22Rv1 (cell line): ENCODE results near the gene ABCA13.

Experiments
- H3K27ac ChIP-seq: fragments of 450-650 bp; 2 replicates; pipeline ENCODE4 v1.5.1; 2017
- CTCF ChIP-seq: fragments of 450-650 bp; IDR thresholded peaks from 2 replicates; pipeline ENCODE4 v1.5.1; 2017; ENCODE audit warnings: mild to moderate bottlenecking
- ZFX ChIP-seq: fragments of 450-650 bp; IDR thresholded peaks from 2 replicates; pipeline ENCODE4 v1.6.1; 2017; ENCODE audit warnings: antibody characterized with exemption, borderline replicate concordance

Gene ABCA13

GRCh38 chr7:48594349-48594748 lies 423.1 kb downstream of the ABCA13 start:
- no peak for TF ChIP-seq CTCF
- no peak for TF ChIP-seq ZFX
- no peak overlapping the region for H3K27ac ChIP-seq

GRCh38 chr7:48595756-48596155 lies 424.5 kb downstream of the ABCA13 start:
- TF ChIP-seq CTCF (no peak), ZFX (no peak)
- H3K27ac ChIP-seq = no peak overlapping the region

GRCh38 chr7:48610705-48611104 lies 439.4 kb downstream of the ABCA13 start:
- H3K27ac ChIP-seq = no peak overlapping the region
- TF ChIP-seq ZFX (no peak), CTCF (no peak)

- TF ChIP-seq ZFX (no peak), CTCF (no peak)
Measured at GRCh38 chr7:48611993-48612392, 440.7 kb downstream of the ABCA13 start.

GRCh38 chr7:48617508-48617907 lies 446.2 kb downstream of the ABCA13 start:
- TF ChIP-seq CTCF = no peak
- no peak for TF ChIP-seq ZFX
- no peak overlapping the region for H3K27ac ChIP-seq

More at GRCh38 chr7:48611993-48612392, 440.7 kb downstream of the ABCA13 start:
- H3K27ac ChIP-seq = no peak overlapping the region

GRCh38 chr7:48617993-48618392 lies 446.7 kb downstream of the ABCA13 start:
- no peak overlapping the region for H3K27ac ChIP-seq
- TF ChIP-seq ZFX (no peak), CTCF (no peak)

- no peak overlapping the region for H3K27ac ChIP-seq
- TF ChIP-seq ZFX (no peak), CTCF (no peak)
Measured at GRCh38 chr7:48621076-48621475, 449.8 kb downstream of the ABCA13 start.
